ENCODE data around the gene VEZF1. TPM values are rescaled to one million over a fixed set of nuclear protein-coding genes. Genes with fewer than 3 reads are reported as not detected.

The VEZF1 gene
- total RNA-seq, 4 donors from 2014 or later, result 44.0 to 65.1 (median 50.1) TPM

DNA sequence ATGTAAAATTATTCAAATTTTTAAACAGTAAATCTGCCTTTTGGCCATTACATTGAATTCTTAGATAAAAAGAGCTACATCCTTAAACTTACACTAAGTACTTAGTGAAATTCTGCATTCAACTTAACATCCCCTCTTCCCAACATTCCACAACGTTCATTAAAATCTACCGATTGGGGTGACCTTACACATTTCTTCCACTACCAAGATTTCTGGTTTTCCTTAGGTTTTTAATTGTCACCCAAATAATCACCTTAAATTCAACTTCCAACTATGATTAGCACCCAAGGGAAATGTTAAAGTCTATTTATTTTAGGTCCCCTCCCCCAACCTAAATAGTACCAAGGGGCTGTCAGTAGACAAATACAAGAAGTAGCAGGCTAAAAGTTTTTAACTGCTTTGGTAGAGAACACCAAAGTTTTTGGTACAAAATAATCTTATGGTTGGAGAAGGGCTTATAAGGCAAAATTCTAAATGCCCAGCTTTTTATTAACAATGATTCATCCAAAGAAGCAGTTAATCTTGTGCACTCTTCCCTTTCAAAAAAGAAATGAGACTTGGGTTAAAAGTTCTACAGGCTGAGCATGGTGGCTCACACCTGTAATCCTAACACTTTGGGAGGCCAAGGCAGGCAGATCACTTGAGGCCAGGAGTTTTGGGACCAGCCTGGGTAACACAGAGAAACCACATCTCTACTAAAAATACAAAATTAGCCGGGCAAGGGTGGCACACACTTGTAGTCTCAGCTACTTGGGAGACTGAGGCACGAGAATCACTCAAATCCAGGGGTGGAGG is 14.3 kb upstream of the VEZF1 start:
- no peak overlapping the region for H3K27ac ChIP-seq
- H3K4me3 ChIP-seq, result no peak overlapping the region
- peaks cover 21 to 48% (median 31%) of the 10 kb centered on the region in 4 donors for H3K4me1 ChIP-seq
- 63 to 68% methylated on average over 4 of the region's 4 CpGs for WGBS, 2 donors (ENCODE audit: low coverage in 1 of 2)
- no peak for TF ChIP-seq POLR2AphosphoS5 (IDR thresholded peaks at IDR 0.05)
- in situ Hi-C loops (cut with MboI; ENCODE audit: low pct_ligation_motif_present in 1 of 4, low pct_unique_long_range_greater_than_20kb in 1 of 4, low sequenced_read_pairs in 3 of 4) (no loop called here), intact Hi-C loops (cut with DNase I; ENCODE audit: low total_unique reads) (loop anchor here (10.0 kb wide), 1 partner anchor 112 kb away; no protein-coding TSS in a partner anchor)
- H3K27me3 ChIP-seq, result no peaks in the 10 kb centered on the region
- H3K36me3 ChIP-seq, result peaks cover 0 to 39% (median 14%) of the 10 kb centered on the region in 4 donors
- DNase-seq, result no peak
- no peaks in the 10 kb centered on the region for H3K9me3 ChIP-seq

DNA sequence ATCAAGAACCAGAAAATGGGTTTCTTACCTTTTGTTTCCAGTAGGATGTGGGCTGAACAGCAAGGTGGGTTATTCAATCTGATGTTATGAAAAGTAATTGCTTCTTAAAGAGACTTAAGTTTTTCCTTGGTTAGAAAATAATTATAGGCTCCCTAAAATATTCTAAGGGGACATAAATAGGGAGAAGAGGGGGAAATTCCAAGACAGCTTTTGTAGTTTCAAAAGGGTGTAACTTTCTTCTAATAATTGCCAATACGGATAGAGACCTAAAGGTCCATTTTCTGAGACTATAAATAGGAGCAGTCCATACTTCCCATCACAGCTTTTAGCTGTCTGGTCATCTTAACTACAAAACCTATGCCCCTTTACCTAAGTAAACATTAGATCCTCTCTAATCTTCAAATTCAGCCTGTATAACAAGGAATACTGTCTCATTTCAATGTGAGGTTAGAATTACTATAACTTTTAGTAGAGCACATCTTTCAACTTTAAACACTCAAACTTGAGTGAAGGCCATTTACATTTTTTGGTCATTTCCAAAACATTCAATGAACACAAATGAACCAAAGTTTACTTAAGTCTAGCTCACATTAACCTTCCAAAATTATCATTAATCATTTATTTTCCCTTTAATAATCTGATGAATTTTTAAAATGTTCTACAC is 13.5 kb upstream of the VEZF1 start:
- DNase-seq, result no peak
- Histone ChIP-seq H3K27ac (no peak overlapping the region), H3K4me1 (peaks cover 21 to 48% (median 31%) of the 10 kb centered on the region in 4 donors), H3K27me3 (no peaks in the 10 kb centered on the region), H3K4me3 (no peak overlapping the region), H3K36me3 (peaks cover 0 to 39% (median 14%) of the 10 kb centered on the region in 4 donors), H3K9me3 (no peaks in the 10 kb centered on the region)
- no peak for TF ChIP-seq CTCF (IDR thresholded peaks at IDR 0.05)
- no peak for TF ChIP-seq POLR2A (IDR thresholded peaks at IDR 0.05)
- TF ChIP-seq EP300 (IDR thresholded peaks at IDR 0.05; ENCODE audit: low read depth), result no peak
- TF ChIP-seq POLR2AphosphoS5 (IDR thresholded peaks at IDR 0.05), result no peak
- in situ Hi-C loops (cut with MboI; ENCODE audit: low pct_ligation_motif_present in 1 of 4, low pct_unique_long_range_greater_than_20kb in 1 of 4, low sequenced_read_pairs in 3 of 4), result no loop called here
- intact Hi-C loops (cut with DNase I; ENCODE audit: low total_unique reads), result loop anchor here (10.0 kb wide), 1 partner anchor 113 kb away; no protein-coding TSS in a partner anchor
- 35 to 50% methylated on average over 1 of the region's 1 CpG for WGBS, 2 donors (ENCODE audit: low coverage in 1 of 2)

- WGBS, 2 donors (ENCODE audit: low coverage in 1 of 2), result 39 to 60% methylated on average over 1 of the region's 1 CpG
- Histone ChIP-seq H3K4me1 (peaks cover 18 to 45% (median 21%) of the 10 kb centered on the region in 4 donors), H3K9me3 (no peaks in the 10 kb centered on the region), H3K4me3 (no peak overlapping the region), H3K27ac (no peak overlapping the region), H3K27me3 (no peaks in the 10 kb centered on the region), H3K36me3 (peaks cover 0 to 29% (median 11%) of the 10 kb centered on the region in 4 donors)
- DNase-seq, result no peak
- in situ Hi-C loops (cut with MboI; ENCODE audit: low pct_ligation_motif_present in 1 of 4, low pct_unique_long_range_greater_than_20kb in 1 of 4, low sequenced_read_pairs in 3 of 4) (loop anchor here (5.0 to 25.0 kb wide), 3 partner anchors 88 to 142 kb away; partner anchors contain the start of gene DYNLL2 (in 1 of the 4)), intact Hi-C loops (cut with DNase I; ENCODE audit: low total_unique reads) (loop anchor here (5.0 to 10.0 kb wide), 2 partner anchors 115 to 137 kb away; no protein-coding TSS in a partner anchor)
- TF ChIP-seq EP300 (IDR thresholded peaks at IDR 0.05; ENCODE audit: low read depth) (no peak), POLR2AphosphoS5 (IDR thresholded peaks at IDR 0.05) (peak in 2 of 3 donors; percentile 23 to 44), POLR2A (IDR thresholded peaks at IDR 0.05) (no peak), CTCF (IDR thresholded peaks at IDR 0.05) (peak; percentile 83 to 86 (median 86))
These were observed 11.5 kb upstream of the VEZF1 start for GRCh38 chr17:57999496-58000017.

GRCh38 chr17:57999010-57999495 is 11.0 kb upstream of the VEZF1 start:
- H3K9me3 ChIP-seq, result no peaks in the 10 kb centered on the region
- peaks cover 16 to 45% (median 19%) of the 10 kb centered on the region in 4 donors for H3K4me1 ChIP-seq
- H3K4me3 ChIP-seq, result no peak overlapping the region
- H3K27me3 ChIP-seq, result no peaks in the 10 kb centered on the region
- intact Hi-C loops (cut with DNase I; ENCODE audit: low total_unique reads), result loop anchor here (5.0 kb wide), 1 partner anchor 137 kb away; no protein-coding TSS in a partner anchor
- no peak overlapping the region for H3K27ac ChIP-seq
- DNase-seq, result no peak
- in situ Hi-C loops (cut with MboI; ENCODE audit: low pct_ligation_motif_present in 1 of 4, low pct_unique_long_range_greater_than_20kb in 1 of 4, low sequenced_read_pairs in 3 of 4), result loop anchor here (5.0 to 25.0 kb wide), 3 partner anchors 88 to 142 kb away; partner anchors contain the start of gene DYNLL2 (in 1 of the 4)
- no peak for TF ChIP-seq EP300 (IDR thresholded peaks at IDR 0.05; ENCODE audit: low read depth)
- no peak for TF ChIP-seq POLR2A (IDR thresholded peaks at IDR 0.05)
- no peak for TF ChIP-seq POLR2AphosphoS5 (IDR thresholded peaks at IDR 0.05)
- no peak for TF ChIP-seq CTCF (IDR thresholded peaks at IDR 0.05)
- peaks cover 0 to 24% (median 9%) of the 10 kb centered on the region in 4 donors for H3K36me3 ChIP-seq

All from transverse colon (tissue), 4 donors.